Endothelial cell of umbilical vein (primary cell): ENCODE measurements around the gene TWIST2.

Experiments used
- FOS ChIP-seq: IDR thresholded peaks from 2 replicates; pipeline ENCODE4 v1.6.1; 2011; ENCODE audit warnings: mild to moderate bottlenecking, low read length, moderate library complexity, borderline replicate concordance; ENCODE audit not compliant: insufficient read depth
- GATA2 ChIP-seq: IDR thresholded peaks from 2 replicates; pipeline ENCODE4 v1.7.0; 2011; ENCODE audit warnings: low read depth, mild to moderate bottlenecking, moderate library complexity, mixed read lengths, low read length; ENCODE audit not compliant: insufficient read length, insufficient read depth
- JUN ChIP-seq: IDR thresholded peaks from 2 replicates; pipeline ENCODE4 v1.6.1; 2011; ENCODE audit warnings: borderline replicate concordance, low read depth; ENCODE audit not compliant: insufficient read length, insufficient read depth
- MAX ChIP-seq: IDR thresholded peaks from 2 replicates; pipeline ENCODE4 v1.6.1; 2011; ENCODE audit not compliant: insufficient read depth, insufficient read length
- MYC ChIP-seq: IDR thresholded peaks from one replicate; pipeline ENCODE4 v1.6.1; 2011; ENCODE audit warnings: mild to moderate bottlenecking, low read depth, low read length
- POLR2A ChIP-seq: IDR thresholded peaks from 2 replicates; pipeline ENCODE4 v1.6.1; 2012; ENCODE audit warnings: low read depth, mild to moderate bottlenecking, control low read depth, low read length
- POLR2AphosphoS5 ChIP-seq: IDR thresholded peaks from 2 replicates; pipeline ENCODE4 v1.6.1; 2012; ENCODE audit warnings: low read depth, mild to moderate bottlenecking, control low read depth, low read length, moderate library complexity; ENCODE audit not compliant: insufficient read depth
- TF ChIP-seq, protein P1 (sequence below), 2 donors: IDR thresholded peaks; 1 replicate in 1 of 2; 2 replicates in 1 of 2; pipeline ENCODE4 v1.5.1; 2011; ENCODE audit warnings: low read length in 2 of 2, mild to moderate bottlenecking in 2 of 2, moderate library complexity in 2 of 2, control low read depth in 1 of 2, inconsistent platforms in 1 of 2, low read depth in 1 of 2; ENCODE audit not compliant: insufficient read depth in 1 of 2; ENCODE audit errors: extremely low read depth in 1 of 2

GRCh38 chr2:238939074-238939473, 91.2 kb downstream of the TWIST2 start:
- no peak for TF ChIP-seq POLR2A
- TF ChIP-seq, protein P1, sequence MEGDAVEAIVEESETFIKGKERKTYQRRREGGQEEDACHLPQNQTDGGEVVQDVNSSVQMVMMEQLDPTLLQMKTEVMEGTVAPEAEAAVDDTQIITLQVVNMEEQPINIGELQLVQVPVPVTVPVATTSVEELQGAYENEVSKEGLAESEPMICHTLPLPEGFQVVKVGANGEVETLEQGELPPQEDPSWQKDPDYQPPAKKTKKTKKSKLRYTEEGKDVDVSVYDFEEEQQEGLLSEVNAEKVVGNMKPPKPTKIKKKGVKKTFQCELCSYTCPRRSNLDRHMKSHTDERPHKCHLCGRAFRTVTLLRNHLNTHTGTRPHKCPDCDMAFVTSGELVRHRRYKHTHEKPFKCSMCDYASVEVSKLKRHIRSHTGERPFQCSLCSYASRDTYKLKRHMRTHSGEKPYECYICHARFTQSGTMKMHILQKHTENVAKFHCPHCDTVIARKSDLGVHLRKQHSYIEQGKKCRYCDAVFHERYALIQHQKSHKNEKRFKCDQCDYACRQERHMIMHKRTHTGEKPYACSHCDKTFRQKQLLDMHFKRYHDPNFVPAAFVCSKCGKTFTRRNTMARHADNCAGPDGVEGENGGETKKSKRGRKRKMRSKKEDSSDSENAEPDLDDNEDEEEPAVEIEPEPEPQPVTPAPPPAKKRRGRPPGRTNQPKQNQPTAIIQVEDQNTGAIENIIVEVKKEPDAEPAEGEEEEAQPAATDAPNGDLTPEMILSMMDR (IDR thresholded peaks at IDR 0.05; ENCODE audit: extremely low read depth in 1 of 2, insufficient read depth in 1 of 2, low read depth in 1 of 2, low read length in 2 of 2) = no peak
- no peak for TF ChIP-seq MYC
- no peak for TF ChIP-seq POLR2AphosphoS5
- TF ChIP-seq MAX = no peak
- no peak for TF ChIP-seq FOS
- TF ChIP-seq GATA2 = no peak
- TF ChIP-seq JUN = no peak
